SK-N-SH (cell line): ENCODE data around the gene FGF22. TPM values are rescaled to one million over a fixed set of nuclear protein-coding genes. Genes with fewer than 3 reads are reported as not detected.

ENCODE experiments used
- CTCF ChIA-PET: fragments of 300-600, 350-600 bp; formaldehyde crosslinking; extraction: SDS; loops from one replicate; lab custom pipeline; 2021; lab: Yijun Ruan, JAX
- POLR2A ChIA-PET: fragments of 350-600 bp; sonication (Branson Sonifier 250); formaldehyde crosslinking; extraction: SDS; loops from one replicate; lab custom pipeline; 2020; ENCODE audit warnings: antibody characterized with exemption, inconsistent platforms; lab: Yijun Ruan, JAX
- DNase-seq: peaks from one replicate; pipeline ENCODE4 v3.0.0; 2012
- H2AFZ ChIP-seq: fragments of 200-600 bp; sonication (generic); 2 replicates; pipeline ENCODE4 v1.8.1; 2016; ENCODE audit warnings: antibody characterized with exemption, mild to moderate bottlenecking, low read depth
- H3F3A ChIP-seq: fragments of 200-600 bp; sonication (generic); replicated peaks from 2 replicates; pipeline ENCODE3; 2016; ENCODE audit warnings: antibody characterized with exemption, mild to moderate bottlenecking; ENCODE audit not compliant: insufficient read depth
- H3K27ac ChIP-seq, 2 experiments: fragments of 200-500 bp in 1 of 2; fragments of 200-600 bp in 1 of 2; sonication (Bioruptor generic) in 1 of 2; sonication (generic), shearing (Covaris generic) in 1 of 2; 2 replicates each; pipeline versions ENCODE4 v1.5.1 to v1.6.1; 2014 to 2016; ENCODE audit warnings: low read depth in 2 of 2, inconsistent platforms in 1 of 2, low read length in 1 of 2, mild to moderate bottlenecking in 1 of 2, mixed read lengths in 1 of 2
- H3K27me3 ChIP-seq: fragments of 200-600 bp; sonication (generic), shearing (Covaris generic); 2 replicates; pipeline ENCODE4 v1.6.1; 2016; ENCODE audit warnings: mixed run types; ENCODE audit not compliant: insufficient read depth
- H3K36me3 ChIP-seq, 2 experiments: fragments of 200-500 bp in 1 of 2; fragments of 200-600 bp in 1 of 2; sonication (Bioruptor generic) in 1 of 2; sonication (generic) in 1 of 2; replicated peaks in 1 of 2; 2 replicates each; pipeline versions ENCODE3 to v1.5.1; 2014 to 2016; ENCODE audit warnings: low read length in 1 of 2, mild to moderate bottlenecking in 1 of 2; ENCODE audit not compliant: insufficient read depth in 2 of 2, control insufficient read depth in 1 of 2
- H3K4me1 ChIP-seq, 2 experiments: fragments of 200-500 bp in 1 of 2; fragments of 200-600 bp in 1 of 2; sonication (Bioruptor generic) in 1 of 2; sonication (generic), shearing (Covaris generic) in 1 of 2; 2 replicates each; pipeline versions ENCODE4 v1.5.1 to v1.6.1; 2014 to 2016; ENCODE audit warnings: low read depth in 1 of 2, low read length in 1 of 2, mixed run types in 1 of 2; ENCODE audit not compliant: insufficient read depth in 2 of 2, control insufficient read depth in 1 of 2
- H3K4me2 ChIP-seq: fragments of 200-600 bp; sonication (generic), shearing (Covaris generic); 2 replicates; pipeline ENCODE4 v1.6.1; 2017; ENCODE audit warnings: mixed run types
- H3K4me3 ChIP-seq, 2 experiments: fragments of 200-500 bp in 1 of 2; fragments of 200-600 bp in 1 of 2; sonication (Bioruptor generic) in 1 of 2; sonication (generic), shearing (Covaris generic) in 1 of 2; 2 replicates each; pipeline versions ENCODE4 v1.5.1 to v1.8.1; 2014 to 2016; ENCODE audit warnings: low read depth in 2 of 2, inconsistent platforms in 1 of 2, low read length in 1 of 2, mild to moderate bottlenecking in 1 of 2, mixed read lengths in 1 of 2, moderate library complexity in 1 of 2
- H3K79me2 ChIP-seq: fragments of 200-600 bp; sonication (generic); 2 replicates; pipeline ENCODE4 v1.8.1; 2017; ENCODE audit warnings: mild to moderate bottlenecking; ENCODE audit not compliant: insufficient read depth
- H3K9ac ChIP-seq: fragments of 200-600 bp; sonication (generic); 2 replicates; pipeline ENCODE4 v1.6.1; 2017; ENCODE audit warnings: mixed run types
- H3K9me2 ChIP-seq: fragments of 200-600 bp; sonication (generic); 2 replicates; pipeline ENCODE4 v1.6.1; 2017; ENCODE audit warnings: mixed run types
- H3K9me3 ChIP-seq: fragments of 200-600 bp; sonication (generic); 2 replicates; pipeline ENCODE4 v1.6.1; 2017; ENCODE audit warnings: mixed run types, mild to moderate bottlenecking, moderate library complexity
- H4K20me1 ChIP-seq: fragments of 200-600 bp; sonication (generic); 2 replicates; pipeline ENCODE4 v1.6.1; 2017; ENCODE audit warnings: mild to moderate bottlenecking, mixed run types; ENCODE audit not compliant: insufficient read depth
- CHD2 ChIP-seq: fragments of 150-350 bp; IDR thresholded peaks from 2 replicates; pipeline ENCODE4 v1.6.1; 2018; ENCODE audit warnings: low read length; ENCODE audit not compliant: partially characterized antibody
- ELF1 ChIP-seq: IDR thresholded peaks from 2 replicates; pipeline ENCODE4 v1.4.0; 2012
- FOSL2 ChIP-seq: IDR thresholded peaks from 2 replicates; pipeline ENCODE4 v1.4.0; 2012; ENCODE audit warnings: low read depth, mild to moderate bottlenecking, moderate library complexity, borderline replicate concordance
- FOXM1 ChIP-seq: IDR thresholded peaks from 2 replicates; pipeline ENCODE4 v1.4.0; 2012; ENCODE audit warnings: low read depth, mild to moderate bottlenecking
- GATA2 ChIP-seq: sonication (generic); formaldehyde crosslinking; IDR thresholded peaks from 2 replicates; pipeline ENCODE4 v1.5.0; 2020; ENCODE audit warnings: mild to moderate bottlenecking, missing genetic modification reagents
- MXI1 ChIP-seq: IDR thresholded peaks from 2 replicates; pipeline ENCODE4 v1.6.1; 2012; ENCODE audit warnings: mild to moderate bottlenecking, low read depth, low read length, improper control_type of control experiment
- POLR2AphosphoS5 ChIP-seq: IDR thresholded peaks from 2 replicates; pipeline ENCODE4 v1.6.1; 2012; ENCODE audit warnings: low read depth, low read length
- RAD21 ChIP-seq: IDR thresholded peaks from 2 replicates; pipeline ENCODE4 v1.6.1; 2012; ENCODE audit warnings: mild to moderate bottlenecking, low read length
- RXRA ChIP-seq: IDR thresholded peaks from 2 replicates; pipeline ENCODE4 v1.4.0; 2012; ENCODE audit warnings: low read depth, mild to moderate bottlenecking, borderline replicate concordance
- SMC3 ChIP-seq: IDR thresholded peaks from 2 replicates; pipeline ENCODE4 v1.6.1; 2012; ENCODE audit warnings: low read depth, low read length, improper control_type of control experiment
- TCF12 ChIP-seq: IDR thresholded peaks from 2 replicates; pipeline ENCODE4 v1.4.0; 2012
- YY1 ChIP-seq: IDR thresholded peaks from 2 replicates; pipeline ENCODE4 v1.4.0; 2012; ENCODE audit warnings: low read depth, mild to moderate bottlenecking
- WGBS: methylation state at CpG from one replicate; pipeline ENCODE4 v1.1.6; 2017; ENCODE audit warnings: low lambda C conversion rate; 5-methylcytosine and 5-hydroxymethylcytosine counted together
- polyA plus RNA-seq, 3 experiments: library from polyadenylated mRNA; depleted of rRNA; stranded (reverse); fragments of >200 nt; gene quantifications; 2 replicates each; pipeline ENCODE4 v1.2.3, GENCODE V29; 2012
- TF ChIP-seq, protein P1 (sequence below): fragments of 150-350 bp; IDR thresholded peaks from 2 replicates; pipeline ENCODE4 v1.6.1; 2017; ENCODE audit warnings: antibody characterized with exemption, low read length, low read depth, borderline replicate concordance
- TF ChIP-seq, protein P2 (sequence below): IDR thresholded peaks from 2 replicates; pipeline ENCODE4 v1.6.1; 2012; ENCODE audit warnings: mild to moderate bottlenecking, low read depth, low read length, moderate library complexity

The FGF22 gene
- polyA plus RNA-seq, 1 of the 3 experiments (the other 2 are of a cell fraction) = 0.62 TPM

DNA sequence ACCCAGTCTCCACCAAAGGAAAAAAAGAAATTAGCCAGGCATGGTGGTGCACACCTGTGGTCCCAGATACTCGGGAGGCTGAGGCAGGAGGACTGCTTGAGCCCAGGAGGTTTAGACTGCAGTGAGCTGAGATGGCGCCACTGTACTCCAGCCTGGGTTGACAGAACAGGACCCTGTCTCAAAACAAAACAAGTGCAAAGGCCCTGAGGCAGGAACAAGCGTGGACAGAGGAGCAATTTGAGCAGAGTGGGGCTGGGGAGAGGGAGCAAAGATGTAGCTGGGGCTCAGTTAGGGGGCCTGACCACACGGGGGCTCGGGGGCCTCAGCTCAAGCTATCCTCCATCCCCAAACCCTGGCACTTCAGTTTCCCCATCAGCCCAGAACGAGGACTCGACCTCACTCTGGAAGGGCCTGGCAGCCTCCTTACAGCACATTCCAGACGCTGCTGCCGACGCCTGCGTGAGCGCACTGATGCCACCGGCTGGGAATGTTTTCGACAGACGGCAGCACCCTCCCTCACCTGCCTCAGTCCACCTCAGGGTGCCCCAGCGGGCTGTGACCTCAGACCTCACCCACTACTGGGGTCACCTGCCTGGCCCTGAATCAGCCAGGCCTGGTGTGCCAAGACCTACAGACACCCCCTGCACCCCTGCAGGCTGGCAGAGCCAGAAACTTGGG is 4.6 kb upstream of the FGF22 start:
- H3F3A ChIP-seq = no peaks in the 10 kb centered on the region
- H3K9me3 ChIP-seq = no peaks in the 10 kb centered on the region
- TF ChIP-seq TCF12 (no peak), FOXM1 (no peak), MXI1 (no peak), CHD2 (no peak), POLR2AphosphoS5 (no peak), FOSL2 (no peak), RAD21 (no peak), ELF1 (no peak), SMC3 (no peak)
- TF ChIP-seq, protein P1, sequence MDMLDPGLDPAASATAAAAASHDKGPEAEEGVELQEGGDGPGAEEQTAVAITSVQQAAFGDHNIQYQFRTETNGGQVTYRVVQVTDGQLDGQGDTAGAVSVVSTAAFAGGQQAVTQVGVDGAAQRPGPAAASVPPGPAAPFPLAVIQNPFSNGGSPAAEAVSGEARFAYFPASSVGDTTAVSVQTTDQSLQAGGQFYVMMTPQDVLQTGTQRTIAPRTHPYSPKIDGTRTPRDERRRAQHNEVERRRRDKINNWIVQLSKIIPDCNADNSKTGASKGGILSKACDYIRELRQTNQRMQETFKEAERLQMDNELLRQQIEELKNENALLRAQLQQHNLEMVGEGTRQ = no peak
- H3K4me2 ChIP-seq = peak overlapping the region; percentile 100; the same call in 1 of the 2 replicates
- no peak overlapping the region for H3K27ac ChIP-seq
- no peak for DNase-seq
- H4K20me1 ChIP-seq = no peaks in the 10 kb centered on the region
- CTCF ChIA-PET = interaction anchor here (1.0 kb wide), 1 partner anchor 286 kb away, joined by 3 read pairs; no protein-coding TSS in a partner anchor
- no peaks in the 10 kb centered on the region for H3K36me3 ChIP-seq
- peaks cover 4 to 20% of the 10 kb centered on the region in 2 experiments; a peak in 3 of 4 replicates for H3K4me1 ChIP-seq
- no peak overlapping the region for H2AFZ ChIP-seq
- H3K9me2 ChIP-seq = no peaks in the 10 kb centered on the region
- peaks cover 28% of the 10 kb centered on the region for H3K79me2 ChIP-seq
- no peaks in the 10 kb centered on the region for H3K27me3 ChIP-seq
- 83% methylated on average over 9 of the region's 16 CpGs for WGBS
- POLR2A ChIA-PET = no interaction called here
- H3K9ac ChIP-seq = no peak overlapping the region
- peak overlapping the region in 1 of 2 experiments; percentile 93; a peak in 1 of 4 replicates for H3K4me3 ChIP-seq

DNA sequence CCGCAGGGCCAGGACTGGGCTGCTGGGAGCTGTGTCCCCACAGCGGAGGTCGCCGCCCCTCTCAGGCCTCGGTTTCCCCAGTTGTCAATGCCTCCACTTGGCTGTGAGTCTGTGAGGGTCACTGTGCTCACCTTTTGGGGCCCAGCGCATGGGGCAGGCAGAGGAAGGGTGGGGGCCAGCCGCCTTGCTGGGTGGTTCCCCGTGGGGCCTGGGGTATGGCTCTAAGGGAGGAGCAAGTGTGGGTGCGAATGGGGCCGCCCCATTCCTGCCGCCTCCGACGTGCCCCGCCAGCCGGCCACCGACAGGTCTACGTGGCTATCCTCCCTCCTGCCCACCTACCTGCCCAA is 800 bp upstream of the FGF22 start:
- no peaks in the 10 kb centered on the region for H3K9me2 ChIP-seq
- H3K4me3 ChIP-seq = peak overlapping the region; percentile 53 to 82
- 18% methylated on average over 2 of the region's 17 CpGs for WGBS
- no peaks in the 10 kb centered on the region for H3F3A ChIP-seq
- H2AFZ ChIP-seq = peak overlapping the region; percentile 78; the same call in 1 of the 2 replicates
- CTCF ChIA-PET = no interaction called here
- H3K27me3 ChIP-seq = no peaks in the 10 kb centered on the region
- no peak for DNase-seq
- no peaks in the 10 kb centered on the region for H3K9me3 ChIP-seq
- TF ChIP-seq FOSL2 (no peak), RXRA (no peak), GATA2 (CRISPR knock-in tag) (no peak), CHD2 (no peak), YY1 (no peak)
- TF ChIP-seq, protein P2, sequence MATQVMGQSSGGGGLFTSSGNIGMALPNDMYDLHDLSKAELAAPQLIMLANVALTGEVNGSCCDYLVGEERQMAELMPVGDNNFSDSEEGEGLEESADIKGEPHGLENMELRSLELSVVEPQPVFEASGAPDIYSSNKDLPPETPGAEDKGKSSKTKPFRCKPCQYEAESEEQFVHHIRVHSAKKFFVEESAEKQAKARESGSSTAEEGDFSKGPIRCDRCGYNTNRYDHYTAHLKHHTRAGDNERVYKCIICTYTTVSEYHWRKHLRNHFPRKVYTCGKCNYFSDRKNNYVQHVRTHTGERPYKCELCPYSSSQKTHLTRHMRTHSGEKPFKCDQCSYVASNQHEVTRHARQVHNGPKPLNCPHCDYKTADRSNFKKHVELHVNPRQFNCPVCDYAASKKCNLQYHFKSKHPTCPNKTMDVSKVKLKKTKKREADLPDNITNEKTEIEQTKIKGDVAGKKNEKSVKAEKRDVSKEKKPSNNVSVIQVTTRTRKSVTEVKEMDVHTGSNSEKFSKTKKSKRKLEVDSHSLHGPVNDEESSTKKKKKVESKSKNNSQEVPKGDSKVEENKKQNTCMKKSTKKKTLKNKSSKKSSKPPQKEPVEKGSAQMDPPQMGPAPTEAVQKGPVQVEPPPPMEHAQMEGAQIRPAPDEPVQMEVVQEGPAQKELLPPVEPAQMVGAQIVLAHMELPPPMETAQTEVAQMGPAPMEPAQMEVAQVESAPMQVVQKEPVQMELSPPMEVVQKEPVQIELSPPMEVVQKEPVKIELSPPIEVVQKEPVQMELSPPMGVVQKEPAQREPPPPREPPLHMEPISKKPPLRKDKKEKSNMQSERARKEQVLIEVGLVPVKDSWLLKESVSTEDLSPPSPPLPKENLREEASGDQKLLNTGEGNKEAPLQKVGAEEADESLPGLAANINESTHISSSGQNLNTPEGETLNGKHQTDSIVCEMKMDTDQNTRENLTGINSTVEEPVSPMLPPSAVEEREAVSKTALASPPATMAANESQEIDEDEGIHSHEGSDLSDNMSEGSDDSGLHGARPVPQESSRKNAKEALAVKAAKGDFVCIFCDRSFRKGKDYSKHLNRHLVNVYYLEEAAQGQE = no peak
- TF ChIP-seq, all 33 proteins: peak for 0
- Histone ChIP-seq H3K36me3 (peaks cover 0 to under 1% of the 10 kb centered on the region in 2 experiments), H3K4me1 (peaks cover 4 to 14% of the 10 kb centered on the region in 2 experiments; a peak in 3 of 4 replicates), H3K4me2 (peak overlapping the region; percentile 91), H4K20me1 (no peaks in the 10 kb centered on the region), H3K79me2 (peaks cover 6% of the 10 kb centered on the region), H3K9ac (no peak overlapping the region), H3K27ac (no peak overlapping the region)
- POLR2A ChIA-PET = no interaction called here
